Spleen (tissue), 11 donors: ENCODE measurements around the gene KRT79. TPM values are rescaled to one million over a fixed set of nuclear protein-coding genes. Genes with fewer than 3 reads are reported as not detected.
A peak's percentile ranks its signal among the peaks of the same experiment; 100 is the strongest.

Experiments used
- DNase-seq: peaks from one replicate; pipeline ENCODE4 v3.0.0-alpha.2; 2020
- H3K27ac ChIP-seq, 8 donors: fragments of 200-600 bp; sonication (generic) in 7 of 8; 1 replicate in 4 of 8; 2 replicates in 4 of 8; pipeline versions ENCODE4 v1.5.0 to v1.8.0; 2016 to 2021; ENCODE audit warnings: inconsistent platforms in 4 of 8, mild to moderate bottlenecking in 4 of 8, moderate library complexity in 1 of 8
- H3K27me3 ChIP-seq, 7 donors: fragments of 200-600 bp; sonication (generic) in 6 of 7; replicated peaks in 1 of 7; 1 replicate in 4 of 7; 2 replicates in 3 of 7; pipeline versions ENCODE4 v1.5.0 to v1.8.0; 2016 to 2021; ENCODE audit warnings: inconsistent platforms in 3 of 7, mild to moderate bottlenecking in 1 of 7
- H3K36me3 ChIP-seq, 6 donors: fragments of 200-600 bp; sonication (generic) in 5 of 6; 1 replicate in 4 of 6; 2 replicates in 2 of 6; pipeline versions ENCODE4 v1.5.0 to v1.8.0; 2016 to 2021; ENCODE audit warnings: inconsistent platforms in 2 of 6
- H3K4me1 ChIP-seq, 6 donors: fragments of 200-600 bp; sonication (generic) in 5 of 6; 1 replicate in 3 of 6; 2 replicates in 3 of 6; pipeline versions ENCODE4 v1.5.0 to v1.8.0; 2016 to 2021; ENCODE audit warnings: inconsistent platforms in 3 of 6
- H3K4me3 ChIP-seq, 8 donors: fragments of 200-600 bp; sonication (generic) in 7 of 8; 1 replicate in 4 of 8; 2 replicates in 4 of 8; pipeline versions ENCODE4 v1.5.0 to v1.8.0; 2016 to 2021; ENCODE audit warnings: inconsistent platforms in 4 of 8, mild to moderate bottlenecking in 4 of 8, moderate library complexity in 2 of 8
- H3K9me3 ChIP-seq, 8 donors: fragments of 200-600 bp; sonication (generic) in 7 of 8; 1 replicate in 4 of 8; 2 replicates in 4 of 8; pipeline versions ENCODE4 v1.5.0 to v1.8.0; 2016 to 2021; ENCODE audit warnings: inconsistent platforms in 4 of 8
- CTCF ChIP-seq, 11 experiments: fragments of 200-600 bp in 7 of 11; fragments of 450-650 bp in 4 of 11; sonication (generic) in 4 of 11; IDR thresholded peaks in 8 of 11; conservative IDR thresholded peaks in 3 of 11; 1 replicate in 7 of 11; 2 replicates in 4 of 11; pipeline versions ENCODE4 v1.4.0 to v1.8.0; 2016 to 2021; ENCODE audit warnings: antibody characterized with exemption in 11 of 11, inconsistent platforms in 4 of 11, mild to moderate bottlenecking in 1 of 11
- POLR2A ChIP-seq, 3 donors: fragments of 450-650 bp; IDR thresholded peaks; one replicate each; pipeline ENCODE4 v1.5.1; 2017; ENCODE audit warnings: antibody characterized with exemption in 3 of 3, mild to moderate bottlenecking in 1 of 3
- POLR2AphosphoS5 ChIP-seq, 3 donors: sonication (generic); formaldehyde crosslinking; IDR thresholded peaks; one replicate each; pipeline ENCODE4 v1.5.1; 2017; ENCODE audit warnings: antibody characterized with exemption in 3 of 3
- WGBS, 5 donors: extraction: QIAGEN DNeasy Blood & Tissue Kit in 3 of 5; methylation state at CpG; one replicate each; pipeline versions ENCODE4 v1.1.5 to v1.1.7; 2013 to 2018; 5-methylcytosine and 5-hydroxymethylcytosine counted together
- intact Hi-C: fragments of 100-400 bp; cut with DNase I; formaldehyde crosslinking; loops from one replicate; pipeline ENCODE4 v1.15.0; 2023; ENCODE audit warnings: low total_unique reads
- polyA plus RNA-seq, 3 donors: library from polyadenylated mRNA; stranded (reverse); fragments of 200-250 nt; gene quantifications; one replicate each; pipeline ENCODE4 v1.2.1, GENCODE V29; 2013
- total RNA-seq, 7 donors: library from RNA; depleted of rRNA in 3 of 7; stranded (reverse); fragments of >200 nt in 3 of 7; fragmentation: NEBNext Ultra II Directional in 4 of 7; extraction: Animal tissue kit (Norgen Biotek cat#: 25700) in 4 of 7; gene quantifications; one replicate each; pipeline versions ENCODE4 v1.1.0 to v1.2.1, GENCODE V29; 2016 to 2021
- donor health status: healthy with polysubstance abuse.
- donor health status: DM: no; HTN: no; CAD: no; lungs with moderate emphysema.
- donor health status: DM: no; HTN: no; CAD: no.
- donor health status: Bipolar disorder and iron deficiency.
- donor health status: healthy.
- donor health status: DM: no; HTN: no; CAD: no.
- donor health status: DM: yes; HTN: yes; CAD: no.

The KRT79 gene
- total and polyA plus RNA-seq, 10 donors = 0.15 to 0.37 (median 0.19) TPM; not detected in 7

DNA sequence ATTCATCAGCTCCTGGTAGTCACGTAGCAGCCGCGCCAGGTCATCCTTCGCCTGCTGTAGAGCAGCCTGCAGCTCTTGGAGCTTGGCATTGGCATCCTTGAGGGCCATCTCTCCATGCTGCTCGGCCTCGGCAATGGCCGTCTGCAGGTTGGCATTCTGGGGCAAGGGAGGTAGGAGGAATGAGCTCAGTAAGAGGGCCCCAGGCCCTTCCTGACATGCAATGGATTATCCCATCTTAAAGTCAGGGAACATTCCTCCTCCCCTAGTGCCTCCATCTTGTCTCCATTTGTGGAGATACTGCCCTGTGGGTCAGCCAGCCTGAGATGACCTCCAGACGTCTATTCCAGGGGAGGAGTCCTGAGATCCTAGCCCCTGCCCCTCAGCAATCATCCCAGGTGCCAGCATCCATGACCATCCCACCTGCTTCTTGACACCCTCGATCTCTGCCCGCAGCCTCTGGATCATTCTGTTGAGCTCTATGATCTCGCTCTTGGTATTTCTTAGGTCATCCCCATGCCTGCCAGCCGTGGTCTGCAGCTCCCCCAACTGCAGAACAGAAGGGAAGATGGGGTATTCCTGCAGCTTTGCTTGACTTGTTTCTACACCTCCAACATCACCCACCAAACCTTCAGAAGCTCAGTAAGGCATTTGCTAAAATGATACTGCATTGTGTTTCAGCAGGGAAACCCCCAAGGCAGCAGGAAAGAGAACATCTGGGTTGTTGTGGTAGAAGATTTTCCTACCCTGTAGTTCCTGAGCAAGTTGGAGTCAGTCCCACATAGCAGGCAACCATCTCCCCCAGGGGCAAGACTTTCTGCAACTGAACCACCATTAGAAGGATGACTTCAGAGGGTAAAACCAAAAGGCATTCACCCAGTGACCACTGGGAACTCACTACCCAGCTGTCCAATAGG lies 42.6 kb downstream of the KRT79 start:
- H3K4me1 ChIP-seq = peaks cover 0 to 9% (median 3%) of the 10 kb centered on the region in 6 donors
- no peaks in the 10 kb centered on the region for H3K36me3 ChIP-seq
- H3K9me3 ChIP-seq = no peaks in the 10 kb centered on the region
- peaks cover 0 to 51% (median 17%) of the 10 kb centered on the region in 7 donors for H3K27me3 ChIP-seq
- no peak overlapping the region for H3K4me3 ChIP-seq
- DNase-seq = peak; percentile 58
- no peak overlapping the region for H3K27ac ChIP-seq
- TF ChIP-seq POLR2A (IDR thresholded peaks at IDR 0.05) (no peak), POLR2AphosphoS5 (IDR thresholded peaks at IDR 0.05) (no peak), CTCF (IDR thresholded peaks at IDR 0.05 in 8 of 11, conservative IDR thresholded peaks at IDR 0.05 in 3 of 11) (no peak)
- 72 to 92% (median 89%) methylated on average over 5 to 12 of the region's 12 CpGs for WGBS, 5 donors
- intact Hi-C loops = no loop called here

- intact Hi-C loops = no loop called here
- TF ChIP-seq POLR2AphosphoS5 (IDR thresholded peaks at IDR 0.05) (no peak), CTCF (IDR thresholded peaks at IDR 0.05 in 8 of 11, conservative IDR thresholded peaks at IDR 0.05 in 3 of 11) (no peak), POLR2A (IDR thresholded peaks at IDR 0.05) (no peak)
- Histone ChIP-seq H3K27me3 (peaks cover 0 to 48% (median 17%) of the 10 kb centered on the region in 7 donors), H3K36me3 (no peaks in the 10 kb centered on the region), H3K9me3 (no peaks in the 10 kb centered on the region), H3K4me3 (no peak overlapping the region), H3K4me1 (peaks cover 0 to 9% (median 3%) of the 10 kb centered on the region in 6 donors), H3K27ac (no peak overlapping the region)
- peak; percentile 65 for DNase-seq
- WGBS, 5 donors = 66 to 83% (median 69%) methylated on average over 9 to 19 of the region's 19 CpGs
Measured at GRCh38 chr12:52790427-52791270, 43.5 kb downstream of the KRT79 start.

DNA sequence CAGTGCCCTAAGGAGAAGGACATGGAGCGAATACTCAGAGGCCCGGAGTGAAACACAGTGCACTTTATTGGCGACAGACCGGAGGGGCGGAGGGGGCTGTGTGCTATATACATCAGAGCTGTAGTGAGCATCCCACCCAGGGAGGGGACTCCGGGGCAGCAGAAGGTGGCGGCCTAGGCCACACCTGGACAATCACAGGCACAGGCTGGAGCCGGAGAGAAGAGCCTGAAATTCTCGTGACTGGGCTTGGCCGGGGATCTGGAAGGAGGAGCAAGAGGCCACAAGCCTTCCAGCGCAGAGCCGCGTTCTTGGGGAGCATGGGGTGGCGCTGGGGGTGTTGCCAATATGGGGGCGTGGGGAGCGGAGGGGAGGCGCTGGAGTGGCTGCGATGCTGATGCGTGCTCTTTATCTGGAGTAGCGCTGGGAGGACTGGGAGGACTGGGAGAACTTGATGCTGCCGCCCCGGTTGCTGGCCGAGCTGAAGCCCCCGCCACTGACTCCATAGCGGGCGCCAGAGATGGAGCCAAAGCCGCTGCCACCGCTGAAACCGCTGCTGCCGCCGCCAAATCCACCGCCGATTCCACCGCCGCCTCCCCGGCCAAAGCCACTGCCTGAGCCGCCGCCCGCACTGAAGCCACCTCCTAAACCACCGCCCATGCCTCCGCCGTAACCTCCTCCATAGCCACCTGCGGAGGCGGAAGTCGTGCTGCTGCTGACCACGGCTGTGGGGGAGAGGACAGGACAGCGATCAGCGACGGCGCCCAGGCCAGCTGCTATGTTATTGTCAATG lies 44.3 kb downstream of the KRT79 start:
- Histone ChIP-seq H3K4me1 (peaks cover 0 to 9% (median 3%) of the 10 kb centered on the region in 6 donors), H3K27ac (no peak overlapping the region), H3K27me3 (peaks cover 0 to 45% (median 17%) of the 10 kb centered on the region in 7 donors), H3K9me3 (no peaks in the 10 kb centered on the region), H3K36me3 (no peaks in the 10 kb centered on the region), H3K4me3 (no peak overlapping the region)
- WGBS, 5 donors = 26 to 44% (median 30%) methylated on average over 24 to 50 of the region's 50 CpGs
- DNase-seq = peak; percentile 66
- intact Hi-C loops = no loop called here
- TF ChIP-seq POLR2A (IDR thresholded peaks at IDR 0.05) (no peak), POLR2AphosphoS5 (IDR thresholded peaks at IDR 0.05) (no peak), CTCF (IDR thresholded peaks at IDR 0.05 in 8 of 11, conservative IDR thresholded peaks at IDR 0.05 in 3 of 11) (no peak)
